ENCODE data around the gene SP2. TPM values are rescaled to one million over a fixed set of nuclear protein-coding genes. Genes with fewer than 3 reads are reported as not detected.

Gene SP2
- total and polyA plus RNA-seq, 2 of the 13 experiments (the other 11 are each of a cell fraction or from before 2014, with no cell fraction given), result 1.4 to 4.8 TPM

GRCh38 chr17:47956791-47957590 is 61.0 kb downstream of the SP2 start (continued):
- TF ChIP-seq TSC22D2 (CRISPR knock-in tag; IDR thresholded peaks at IDR 0.05; ENCODE audit: borderline replicate concordance) (no peak), PRDM10 (CRISPR knock-in tag; IDR thresholded peaks at IDR 0.05; ENCODE audit: low read depth) (0 out of 2 replicates have a peak, but pooled peaks have one; percentile 50), ZFP91 (CRISPR knock-in tag; IDR thresholded peaks at IDR 0.05; ENCODE audit: borderline replicate concordance) (peak; percentile 21; the same call in 1 of the 2 replicates), HCFC1 (IDR thresholded peaks at IDR 0.05; ENCODE audit: low read depth, low read length) (no peak), ZNF367 (CRISPR knock-in tag; IDR thresholded peaks at IDR 0.05; ENCODE audit: borderline replicate concordance) (no peak), AHDC1 (CRISPR knock-in tag; IDR thresholded peaks at IDR 0.05; ENCODE audit: borderline replicate concordance) (no peak), AKAP8 (CRISPR knock-in tag; IDR thresholded peaks at IDR 0.05) (no peak), DBP (CRISPR knock-in tag; IDR thresholded peaks at IDR 0.05; ENCODE audit: not compliant biosample characterization) (no peak), TCF7L2 (IDR thresholded peaks at IDR 0.05; ENCODE audit: low read depth, low read length) (no peak), ZSCAN30 (CRISPR knock-in tag; IDR thresholded peaks at IDR 0.05) (no peak), ZNF639 (CRISPR knock-in tag; conservative IDR thresholded peaks at IDR 0.05) (no peak), PBX3 (CRISPR knock-in tag; IDR thresholded peaks at IDR 0.05; ENCODE audit: borderline replicate concordance) (no peak)

All from HepG2 (cell line).